ENCODE results near the gene RNF212.

GRCh38 chr4:1065732-1066131 lies 47.6 kb downstream of the RNF212 start:
- no peak for TF ChIP-seq EZH2 (IDR thresholded peaks at IDR 0.05; ENCODE audit: insufficient read depth, poor library complexity, severe bottlenecking)
- no peak for TF ChIP-seq EZH2phosphoT487 (IDR thresholded peaks at IDR 0.05; ENCODE audit: insufficient read depth, low read depth)

Measured in GM23248 (cell line).